Smooth muscle cell (in vitro differentiated cells): ENCODE data around the gene TRMT112. TPM values are rescaled to one million over a fixed set of nuclear protein-coding genes. Genes with fewer than 3 reads are reported as not detected.

ENCODE experiments used
- DNase-seq: peaks from one replicate; lab custom pipeline; 2025; ENCODE audit not compliant: unreplicated experiment; lab: John Stamatoyannopoulos, UW
- H2AFZ ChIP-seq: fragments of 200-600 bp; sonication (generic); 2 replicates; pipeline ENCODE4 v1.6.0; 2016; ENCODE audit warnings: antibody characterized with exemption, low read depth, mild to moderate bottlenecking
- H3F3A ChIP-seq: fragments of 200-600 bp; sonication (generic); 2 replicates; pipeline ENCODE4 v1.6.0; 2017; ENCODE audit warnings: antibody characterized with exemption, low read depth
- H3K27ac ChIP-seq: fragments of 200-600 bp; sonication (generic); 2 replicates; pipeline ENCODE4 v1.5.1; 2016; ENCODE audit warnings: low read depth, mild to moderate bottlenecking
- H3K27me3 ChIP-seq: fragments of 200-600 bp; sonication (generic); 2 replicates; pipeline ENCODE4 v1.6.1; 2016; ENCODE audit warnings: low read depth, mild to moderate bottlenecking
- H3K36me3 ChIP-seq: fragments of 200-600 bp; sonication (generic); 2 replicates; pipeline ENCODE4 v1.5.1; 2016; ENCODE audit warnings: low read depth
- H3K4me1 ChIP-seq: fragments of 200-600 bp; sonication (generic); 2 replicates; pipeline ENCODE4 v1.5.1; 2016; ENCODE audit warnings: low read depth
- H3K4me2 ChIP-seq: fragments of 200-600 bp; sonication (generic); 2 replicates; pipeline ENCODE4 v1.6.0; 2016; ENCODE audit warnings: mild to moderate bottlenecking
- H3K4me3 ChIP-seq: fragments of 200-600 bp; sonication (generic); 2 replicates; pipeline ENCODE4 v1.5.1; 2016; ENCODE audit warnings: mild to moderate bottlenecking
- H3K79me2 ChIP-seq: fragments of 200-600 bp; sonication (generic); 2 replicates; pipeline ENCODE4 v1.6.0; 2016; ENCODE audit warnings: low read depth, mild to moderate bottlenecking
- H3K9ac ChIP-seq: fragments of 200-600 bp; sonication (generic); 2 replicates; pipeline ENCODE4 v1.6.0; 2016; ENCODE audit warnings: low read depth
- H3K9me3 ChIP-seq: fragments of 200-600 bp; sonication (generic); replicated peaks from 2 replicates; pipeline ENCODE4 v1.5.1; 2016; ENCODE audit warnings: low read depth
- H4K20me1 ChIP-seq: fragments of 200-600 bp; sonication (generic); 2 replicates; pipeline ENCODE4 v1.6.0; 2016; ENCODE audit warnings: low read depth
- CTCF ChIP-seq: fragments of 200-600 bp; sonication (generic); IDR thresholded peaks from 2 replicates; pipeline ENCODE4 v1.5.1; 2017; ENCODE audit warnings: borderline replicate concordance, mild to moderate bottlenecking, antibody characterized with exemption; ENCODE audit not compliant: insufficient read depth, poor library complexity, severe bottlenecking
- WGBS: methylation state at CpG from one replicate; pipeline ENCODE4 v1.1.7; 2016; ENCODE audit warnings: low lambda C conversion rate; 5-methylcytosine and 5-hydroxymethylcytosine counted together
- polyA plus RNA-seq: library from polyadenylated mRNA; unstranded; fragments of >200 nt; fragmentation: Nextera tagmentation; extraction: Ambion mirVana; gene quantifications from 2 replicates; pipeline ENCODE4 v1.2.1, GENCODE V29; 2016
- total RNA-seq: library from RNA; depleted of rRNA; stranded (reverse); fragments of >200 nt; gene quantifications from 2 replicates; pipeline ENCODE4 v1.2.3, GENCODE V29; 2014

The TRMT112 gene
- total and polyA plus RNA-seq, 2 experiments from 2014 or later: 285 to 327 TPM

- 96% methylated on average over 10 of the region's 10 CpGs for WGBS
- Histone ChIP-seq H3K9ac (no peak overlapping the region), H3K4me3 (no peak overlapping the region), H2AFZ (no peak overlapping the region), H4K20me1 (peaks cover 20% of the 10 kb centered on the region), H3K4me1 (peaks cover 12% of the 10 kb centered on the region), H3K27me3 (no peaks in the 10 kb centered on the region), H3K9me3 (no peaks in the 10 kb centered on the region), H3K79me2 (peaks cover 12% of the 10 kb centered on the region), H3K4me2 (no peak overlapping the region), H3F3A (no peaks in the 10 kb centered on the region), H3K27ac (no peak overlapping the region), H3K36me3 (no peaks in the 10 kb centered on the region)
- no peak for DNase-seq
- TF ChIP-seq CTCF: no peak
Observed at GRCh38 chr11:64362339-64362738, 45.0 kb upstream of the TRMT112 start.

- WGBS: 95% methylated on average over 13 of the region's 18 CpGs
- H3K27ac ChIP-seq: no peak overlapping the region
- H3K4me3 ChIP-seq: no peak overlapping the region
- no peaks in the 10 kb centered on the region for H3F3A ChIP-seq
- no peak for TF ChIP-seq CTCF
- H4K20me1 ChIP-seq: peaks cover 20% of the 10 kb centered on the region
- no peaks in the 10 kb centered on the region for H3K9me3 ChIP-seq
- DNase-seq: no peak
- H2AFZ ChIP-seq: no peak overlapping the region
- H3K27me3 ChIP-seq: no peaks in the 10 kb centered on the region
- H3K4me1 ChIP-seq: peaks cover 14% of the 10 kb centered on the region
- H3K4me2 ChIP-seq: no peak overlapping the region
- H3K36me3 ChIP-seq: no peaks in the 10 kb centered on the region
- no peak overlapping the region for H3K9ac ChIP-seq
- H3K79me2 ChIP-seq: peaks cover 12% of the 10 kb centered on the region
Observed at GRCh38 chr11:64361659-64362058, 44.3 kb upstream of the TRMT112 start.

- Histone ChIP-seq H3K9me3 (no peaks in the 10 kb centered on the region), H3K4me3 (no peak overlapping the region), H3K79me2 (peaks cover 12% of the 10 kb centered on the region)
Observed at GRCh38 chr11:64360448-64360921, 43.1 kb upstream of the TRMT112 start.

More at GRCh38 chr11:64360448-64360921, 43.1 kb upstream of the TRMT112 start:
- Histone ChIP-seq H3K36me3 (no peaks in the 10 kb centered on the region), H2AFZ (no peak overlapping the region), H3F3A (peaks cover 6% of the 10 kb centered on the region), H3K9ac (no peak overlapping the region), H4K20me1 (peaks cover 19% of the 10 kb centered on the region), H3K4me1 (peaks cover 19% of the 10 kb centered on the region), H3K4me2 (peak overlapping the region; percentile 96), H3K27ac (no peak overlapping the region), H3K27me3 (no peaks in the 10 kb centered on the region)
- no peak for TF ChIP-seq CTCF
- 95% methylated on average over 13 of the region's 13 CpGs for WGBS
- no peak for DNase-seq
